IPS DF 6.9 (cell line): Measurements from ENCODE around the gene SLC39A11.

ENCODE experiments used
- DNase-seq: peaks from one replicate; pipeline ENCODE4 v3.0.0-alpha.2; 2013; ENCODE audit warnings: low read depth, low spot score
- H3K27ac ChIP-seq: one replicate; pipeline ENCODE4 v1.5.1; 2013; ENCODE audit warnings: low read length, control low read depth
- H3K27me3 ChIP-seq: 2 replicates; pipeline ENCODE4 v1.6.1; 2013; ENCODE audit warnings: mild to moderate bottlenecking, low read length; ENCODE audit not compliant: control insufficient read depth, insufficient read depth
- H3K36me3 ChIP-seq: 2 replicates; pipeline ENCODE4 v1.6.1; 2013; ENCODE audit warnings: low read length; ENCODE audit not compliant: control insufficient read depth, insufficient read depth
- H3K4me1 ChIP-seq: 2 replicates; pipeline ENCODE4 v1.6.1; 2013; ENCODE audit warnings: low read length; ENCODE audit not compliant: control insufficient read depth, insufficient read depth
- H3K4me3 ChIP-seq: 2 replicates; pipeline ENCODE4 v1.5.1; 2013; ENCODE audit warnings: mild to moderate bottlenecking, low read length
- H3K9me3 ChIP-seq: 2 replicates; pipeline ENCODE4 v1.6.1; 2013; ENCODE audit warnings: low read length, inconsistent platforms; ENCODE audit not compliant: control insufficient read depth, insufficient read depth
- WGBS: extraction: QIAGEN DNeasy Blood & Tissue Kit; methylation state at CpG from one replicate; pipeline ENCODE4 v1.1.7; 2013; ENCODE audit warnings: mixed read lengths, missing lambda C conversion rate; ENCODE audit not compliant: insufficient read length, insufficient coverage; 5-methylcytosine and 5-hydroxymethylcytosine counted together

Gene SLC39A11

DNA sequence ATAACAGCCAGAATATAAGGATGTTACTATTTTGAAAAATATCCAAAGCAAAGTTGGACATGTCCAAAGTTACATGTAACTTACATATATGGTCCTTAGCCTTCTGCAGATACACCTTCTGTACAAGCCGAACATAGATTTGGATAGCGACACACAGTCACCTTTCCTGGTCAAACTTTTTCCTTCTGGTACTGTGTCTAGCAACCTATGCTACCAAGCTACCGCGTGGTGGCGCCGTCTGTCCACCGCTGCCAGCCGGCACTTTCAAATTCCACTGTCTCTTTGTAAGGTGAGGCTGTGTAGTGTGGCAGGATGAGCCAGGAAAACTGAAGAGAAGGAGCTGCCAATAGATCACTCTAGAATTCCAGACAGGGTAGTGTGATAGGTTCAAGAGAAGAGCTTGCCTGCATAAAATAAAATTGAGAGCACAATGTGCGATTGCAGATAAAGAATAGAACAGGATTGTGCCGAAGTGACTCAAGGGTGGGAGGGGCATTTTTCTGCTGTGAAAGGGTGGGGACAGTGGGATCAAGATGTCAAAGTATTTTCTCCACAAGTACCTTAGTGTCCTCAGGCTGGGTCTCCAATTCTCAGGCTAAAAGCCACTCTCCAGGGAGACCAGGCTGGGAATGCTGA is 366.9 kb downstream of the SLC39A11 start:
- WGBS, result no CpG with 5 or more reads among the region's 10 CpGs
- Histone ChIP-seq H3K27ac (no peak overlapping the region), H3K9me3 (no peaks in the 10 kb centered on the region), H3K4me1 (no peaks in the 10 kb centered on the region; the same call in 1 of the 2 replicates), H3K27me3 (no peaks in the 10 kb centered on the region), H3K4me3 (no peak overlapping the region), H3K36me3 (no peaks in the 10 kb centered on the region)
- peak; percentile 39 for DNase-seq

DNA sequence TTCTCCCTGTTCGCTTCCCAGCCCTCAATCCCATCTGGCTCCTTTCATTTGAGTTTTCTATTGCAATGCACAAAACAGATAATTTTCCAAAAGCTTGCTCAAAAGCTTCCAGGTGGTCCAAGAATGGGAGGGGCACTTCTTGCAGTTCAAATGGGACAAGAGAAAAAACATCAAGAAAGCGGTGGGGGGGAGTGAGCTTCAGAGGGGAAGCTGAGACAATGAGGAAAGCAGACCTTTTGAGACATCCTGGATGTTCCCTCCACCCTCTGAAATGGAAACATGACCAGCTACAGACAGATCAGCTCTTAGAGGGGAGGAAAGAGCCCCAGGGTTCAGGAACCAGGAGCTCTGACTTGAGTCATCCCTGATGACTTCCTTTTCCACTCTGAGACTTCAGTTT is 368.2 kb downstream of the SLC39A11 start:
- H3K36me3 ChIP-seq, result no peaks in the 10 kb centered on the region
- DNase-seq, result no peak
- H3K4me1 ChIP-seq, result peaks cover 4% of the 10 kb centered on the region; the same call in 1 of the 2 replicates
- H3K27ac ChIP-seq, result no peak overlapping the region
- no peaks in the 10 kb centered on the region for H3K27me3 ChIP-seq
- no peaks in the 10 kb centered on the region for H3K9me3 ChIP-seq
- no peak overlapping the region for H3K4me3 ChIP-seq
- no CpG with 5 or more reads among the region's 2 CpGs for WGBS

DNA sequence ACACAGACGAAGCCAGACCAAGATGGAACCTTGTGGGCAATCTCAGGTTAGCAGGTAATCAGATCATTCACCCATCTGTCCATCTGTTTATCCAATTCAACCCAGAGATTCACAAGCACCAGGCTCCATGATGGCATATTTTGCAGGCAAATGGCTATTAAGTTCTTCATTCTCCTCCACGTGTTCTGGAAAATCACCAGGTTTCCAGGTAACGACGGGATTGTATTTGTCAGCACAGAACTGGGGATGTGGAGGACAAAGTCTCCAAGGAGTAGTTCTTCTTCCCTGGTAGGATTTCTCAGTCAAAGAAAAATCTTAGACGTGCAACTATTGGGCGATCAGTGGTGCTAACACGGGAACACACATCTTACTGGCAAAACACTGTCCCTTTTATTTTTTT is 368.8 kb downstream of the SLC39A11 start:
- H3K27ac ChIP-seq, result no peak overlapping the region
- no peaks in the 10 kb centered on the region for H3K9me3 ChIP-seq
- no peaks in the 10 kb centered on the region for H3K27me3 ChIP-seq
- no peaks in the 10 kb centered on the region for H3K36me3 ChIP-seq
- WGBS, result no CpG with 5 or more reads among the region's 7 CpGs
- DNase-seq, result no peak
- peaks cover 6% of the 10 kb centered on the region for H3K4me1 ChIP-seq
- no peak overlapping the region for H3K4me3 ChIP-seq

DNA sequence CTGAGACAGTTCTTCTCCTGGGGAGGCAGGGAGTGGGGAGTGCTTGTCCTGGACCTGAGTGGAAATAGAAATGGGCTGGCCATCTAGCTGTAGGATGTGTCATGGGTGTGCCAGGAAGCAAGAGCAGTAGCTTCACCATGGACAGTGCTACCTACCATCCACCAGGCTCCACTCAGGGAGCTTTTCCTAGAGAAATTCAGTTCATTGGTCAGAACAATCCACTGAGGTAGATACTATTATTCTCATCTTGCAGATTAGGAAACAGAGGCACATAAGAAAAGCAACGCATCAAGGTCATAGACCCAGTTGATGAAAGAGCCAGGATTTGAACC is 372.0 kb downstream of the SLC39A11 start:
- H3K27me3 ChIP-seq, result no peaks in the 10 kb centered on the region
- peaks cover 6% of the 10 kb centered on the region for H3K4me1 ChIP-seq
- H3K4me3 ChIP-seq, result no peak overlapping the region
- no peaks in the 10 kb centered on the region for H3K9me3 ChIP-seq
- no peaks in the 10 kb centered on the region for H3K36me3 ChIP-seq
- no peak overlapping the region for H3K27ac ChIP-seq
- no peak for DNase-seq
- WGBS, result no CpG with 5 or more reads among the region's 1 CpG

DNA sequence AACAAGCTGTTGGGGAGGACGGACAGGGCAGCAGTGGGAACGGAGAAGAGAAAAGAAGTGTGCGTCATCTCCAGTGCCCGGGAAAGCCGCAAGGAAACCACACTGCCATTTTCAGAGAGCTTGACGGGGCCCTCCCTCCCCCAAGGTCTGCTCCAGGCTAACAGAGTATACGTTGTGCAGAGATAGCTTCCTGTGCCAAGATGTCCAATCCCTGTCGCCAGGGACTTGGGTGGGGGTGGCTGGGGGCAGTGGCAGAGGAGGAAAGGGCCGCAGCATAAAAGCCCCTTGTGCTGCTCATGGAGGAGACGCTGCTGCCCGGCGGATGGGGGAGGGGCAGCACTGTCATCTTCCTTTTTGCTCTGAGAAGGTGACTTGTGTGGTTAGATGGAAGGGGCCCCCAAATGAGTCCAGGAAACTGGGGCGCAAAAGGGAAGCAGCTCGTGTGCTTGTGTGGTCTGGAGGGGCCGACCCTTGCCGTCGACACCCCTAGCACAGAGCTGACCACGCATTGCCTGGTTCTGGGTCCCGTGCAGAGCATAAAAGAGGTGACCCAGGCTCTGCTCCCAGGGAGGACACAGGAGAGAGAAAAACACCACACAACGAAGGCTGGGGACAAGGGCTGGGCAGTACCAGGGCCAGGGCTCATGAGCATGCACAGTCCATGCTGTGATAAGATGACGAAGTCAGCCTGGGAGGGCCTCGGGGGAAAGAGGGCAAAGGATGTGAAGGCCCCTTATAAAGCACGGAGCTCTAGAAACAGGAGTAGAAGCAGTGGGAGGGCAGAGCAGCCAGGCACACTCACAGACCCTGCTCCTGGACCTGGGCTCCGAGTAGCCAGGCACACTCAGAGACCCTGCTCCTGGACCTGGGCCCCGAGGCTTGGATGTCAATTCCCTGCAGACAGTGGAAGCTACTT is 372.7 kb downstream of the SLC39A11 start:
- Histone ChIP-seq H3K4me1 (peaks cover 6% of the 10 kb centered on the region), H3K4me3 (no peak overlapping the region), H3K27me3 (no peaks in the 10 kb centered on the region), H3K27ac (no peak overlapping the region), H3K9me3 (no peaks in the 10 kb centered on the region), H3K36me3 (no peaks in the 10 kb centered on the region)
- no CpG with 5 or more reads among the region's 25 CpGs for WGBS
- no peak for DNase-seq

DNA sequence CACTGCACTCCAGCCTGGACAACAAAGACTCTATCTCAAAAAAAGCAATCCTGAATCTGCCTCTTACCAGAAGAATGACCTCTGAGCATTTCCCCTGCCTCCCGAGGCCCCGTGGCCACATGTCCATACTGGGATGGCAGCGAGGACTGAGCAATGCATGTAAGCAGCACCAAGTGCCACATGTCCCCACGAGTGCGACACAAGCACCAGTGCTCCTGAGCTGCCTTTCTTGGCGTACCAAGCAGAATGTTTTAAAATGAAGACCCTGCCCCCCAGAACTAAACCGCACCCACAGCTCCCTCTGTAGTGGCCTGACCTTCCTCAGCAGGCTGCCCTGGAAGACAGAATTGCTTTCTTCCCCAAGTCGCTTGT is 373.3 kb downstream of the SLC39A11 start:
- Histone ChIP-seq H3K27me3 (no peaks in the 10 kb centered on the region), H3K27ac (no peak overlapping the region), H3K4me1 (peaks cover 6% of the 10 kb centered on the region), H3K9me3 (no peaks in the 10 kb centered on the region), H3K36me3 (no peaks in the 10 kb centered on the region), H3K4me3 (no peak overlapping the region)
- no CpG with 5 or more reads among the region's 8 CpGs for WGBS
- no peak for DNase-seq

DNA sequence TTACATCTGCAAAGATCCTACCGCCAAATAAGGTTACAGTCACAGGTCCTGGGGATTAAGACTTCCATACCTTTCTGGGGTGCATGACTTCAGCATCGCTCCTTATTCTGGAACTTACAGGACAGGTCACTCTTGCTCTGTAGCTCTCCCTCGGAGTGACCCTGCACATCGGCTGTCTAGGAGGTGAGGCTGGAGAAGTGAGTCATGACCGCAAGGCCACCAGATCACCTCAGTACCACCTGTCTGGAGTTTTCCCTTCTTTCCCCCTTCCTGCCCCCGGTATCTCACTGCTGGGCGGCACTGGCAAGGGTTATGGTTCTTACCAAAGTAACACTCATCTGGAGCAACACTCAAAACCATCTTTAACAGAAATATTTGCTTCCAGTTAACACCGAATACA is 374.8 kb downstream of the SLC39A11 start:
- no peak for DNase-seq
- no peaks in the 10 kb centered on the region for H3K27me3 ChIP-seq
- H3K4me1 ChIP-seq, result peaks cover 6% of the 10 kb centered on the region
- no peaks in the 10 kb centered on the region for H3K9me3 ChIP-seq
- no peak overlapping the region for H3K4me3 ChIP-seq
- no peak overlapping the region for H3K27ac ChIP-seq
- H3K36me3 ChIP-seq, result no peaks in the 10 kb centered on the region
- WGBS, result no CpG with 5 or more reads among the region's 8 CpGs

DNA sequence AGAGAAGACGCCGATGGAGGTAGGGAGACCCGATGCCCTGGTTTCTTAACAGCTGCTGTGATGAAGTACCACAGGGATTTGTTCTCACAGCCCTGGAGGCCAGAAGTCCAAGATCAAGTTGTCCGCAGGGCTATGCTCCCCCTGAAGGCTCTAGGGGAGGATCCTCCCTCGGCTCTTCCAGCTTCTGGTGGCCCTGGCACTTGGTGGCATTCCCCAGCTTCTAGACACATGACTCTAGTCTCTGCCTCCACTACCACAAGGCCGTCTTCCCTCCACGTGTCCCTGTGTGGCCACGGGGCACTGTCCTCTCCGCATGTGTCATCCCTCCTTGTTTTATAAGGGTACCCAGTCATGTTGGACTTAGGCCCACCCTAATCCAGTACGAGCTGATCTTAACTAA is 375.2 kb downstream of the SLC39A11 start:
- no peak overlapping the region for H3K4me3 ChIP-seq
- peaks cover 6% of the 10 kb centered on the region for H3K4me1 ChIP-seq
- DNase-seq, result no peak
- H3K9me3 ChIP-seq, result no peaks in the 10 kb centered on the region
- WGBS, result no CpG with 5 or more reads among the region's 10 CpGs
- no peaks in the 10 kb centered on the region for H3K27me3 ChIP-seq
- H3K36me3 ChIP-seq, result no peaks in the 10 kb centered on the region
- H3K27ac ChIP-seq, result no peak overlapping the region

DNA sequence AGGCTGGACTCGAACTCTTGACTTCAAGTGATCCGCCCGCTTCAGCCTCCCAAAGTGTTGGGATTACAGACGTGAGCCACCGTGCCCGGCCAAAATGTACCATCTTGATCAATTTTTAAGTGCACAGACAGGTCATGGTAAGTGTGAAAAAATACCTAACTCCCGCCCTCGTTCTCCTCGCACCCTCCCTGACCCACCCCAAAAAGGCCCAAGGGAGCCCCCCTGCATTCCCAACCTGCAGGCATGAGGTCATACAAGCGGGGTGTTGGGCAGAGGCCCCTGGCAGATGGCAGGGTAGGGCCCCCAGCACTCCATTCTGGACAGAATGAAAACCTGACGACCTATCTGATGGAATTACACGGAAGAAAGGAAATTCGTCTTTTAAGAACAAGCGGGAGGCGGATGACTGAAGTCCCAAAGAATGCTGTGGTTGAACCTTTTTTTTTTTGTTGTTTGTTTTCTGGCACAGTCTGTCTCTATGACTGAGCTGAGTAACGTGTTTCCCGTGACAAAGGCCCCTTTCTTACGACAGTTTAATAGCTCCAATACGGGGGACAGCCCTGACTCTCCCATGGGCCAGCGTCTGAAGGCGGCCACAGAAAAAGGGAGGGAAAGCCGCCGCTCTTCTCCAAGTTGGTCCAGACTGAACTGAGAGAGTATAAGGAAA is 376.4 kb downstream of the SLC39A11 start:
- no peak overlapping the region for H3K27ac ChIP-seq

DNA sequence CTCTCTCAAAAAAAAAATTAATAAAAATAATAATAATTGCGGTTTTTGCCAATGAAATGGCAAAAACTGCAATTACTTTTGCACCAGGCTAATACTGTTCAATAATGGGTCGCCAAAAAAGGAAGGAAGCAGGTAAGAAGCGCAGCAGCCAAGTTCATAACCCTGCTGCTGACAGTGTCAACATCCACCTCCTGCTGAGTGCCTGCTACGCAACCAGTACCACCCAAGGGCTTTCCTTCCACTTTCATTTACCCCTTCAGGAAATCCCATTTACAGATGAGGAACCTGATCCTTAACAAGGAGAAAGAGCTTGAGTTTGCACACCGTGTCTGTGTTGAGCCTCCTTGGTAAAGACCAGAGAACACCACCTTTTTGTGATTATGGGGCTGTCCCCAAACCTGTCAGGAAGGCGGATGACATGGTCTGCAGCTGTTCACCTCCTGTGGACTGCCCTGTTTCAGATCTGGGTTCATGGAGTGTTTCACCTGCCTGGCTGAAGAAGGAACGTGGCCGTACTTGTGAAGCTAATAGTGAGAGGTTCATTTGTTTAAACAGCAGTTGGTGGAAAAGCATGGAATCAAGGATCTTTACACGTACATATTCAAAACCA is 378.0 kb downstream of the SLC39A11 start:
- no CpG with 5 or more reads among the region's 9 CpGs for WGBS
- peaks cover 3% of the 10 kb centered on the region for H3K4me1 ChIP-seq
- no peaks in the 10 kb centered on the region for H3K27me3 ChIP-seq
- H3K27ac ChIP-seq, result no peak overlapping the region
- no peak overlapping the region for H3K4me3 ChIP-seq
- DNase-seq, result no peak
- H3K9me3 ChIP-seq, result no peaks in the 10 kb centered on the region
- no peaks in the 10 kb centered on the region for H3K36me3 ChIP-seq

More for the DNA sequence above, 376.4 kb downstream of the SLC39A11 start:
- Histone ChIP-seq H3K27me3 (no peaks in the 10 kb centered on the region), H3K4me3 (no peak overlapping the region), H3K9me3 (no peaks in the 10 kb centered on the region), H3K36me3 (no peaks in the 10 kb centered on the region), H3K4me1 (peaks cover 6% of the 10 kb centered on the region)
- no peak for DNase-seq
- no CpG with 5 or more reads among the region's 23 CpGs for WGBS
